Peyer's patch (tissue), 4 donors: ENCODE data around the gene WT1. TPM values are rescaled to one million over a fixed set of nuclear protein-coding genes. Genes with fewer than 3 reads are reported as not detected.

ENCODE experiments used
- DNase-seq, 3 donors: peaks; one replicate each; pipeline ENCODE4 v3.0.0-alpha.2; 2017 to 2019
- H3K27ac ChIP-seq, 4 donors: fragments of 200-600 bp; sonication (generic); one replicate each; pipeline ENCODE4 v1.5.1; 2016 to 2019
- H3K27me3 ChIP-seq, 2 donors: fragments of 200-600 bp; sonication (generic); one replicate each; pipeline ENCODE4 v1.5.1; 2019
- H3K36me3 ChIP-seq, 3 donors: fragments of 200-600 bp; sonication (generic); one replicate each; pipeline ENCODE4 v1.5.1; 2016 to 2019
- H3K4me1 ChIP-seq, 4 donors: fragments of 200-600 bp; sonication (generic); one replicate each; pipeline ENCODE4 v1.5.1; 2016 to 2019
- H3K4me3 ChIP-seq, 4 donors: fragments of 200-600 bp; sonication (generic); 1 replicate in 3 of 4; 2 replicates in 1 of 4; pipeline ENCODE4 v1.5.1; 2016 to 2019; ENCODE audit warnings: mild to moderate bottlenecking in 1 of 4
- H3K9me3 ChIP-seq, 4 donors: fragments of 200-600 bp; sonication (generic); one replicate each; pipeline ENCODE4 v1.5.1; 2016 to 2019; ENCODE audit warnings: mild to moderate bottlenecking in 1 of 4
- CTCF ChIP-seq, 6 experiments: fragments of 450-650 bp in 4 of 6; fragments of 200-600 bp in 2 of 6; sonication (generic) in 1 of 6; IDR thresholded peaks; one replicate each; pipeline ENCODE4 v1.5.1; 2017 to 2019; ENCODE audit warnings: antibody characterized with exemption in 6 of 6, mild to moderate bottlenecking in 3 of 6, moderate library complexity in 1 of 6
- POLR2A ChIP-seq, 2 donors: fragments of 450-650 bp; IDR thresholded peaks; one replicate each; pipeline ENCODE4 v1.5.1; 2017; ENCODE audit warnings: antibody characterized with exemption in 2 of 2, mild to moderate bottlenecking in 2 of 2, moderate library complexity in 2 of 2
- total RNA-seq, 4 donors: library from RNA; depleted of rRNA; stranded (reverse); fragments of >200 nt; gene quantifications; one replicate each; pipeline ENCODE4 v1.1.0, GENCODE V29; 2016

The WT1 gene
- total RNA-seq, 4 donors from 2014 or later, result not detected

DNA sequence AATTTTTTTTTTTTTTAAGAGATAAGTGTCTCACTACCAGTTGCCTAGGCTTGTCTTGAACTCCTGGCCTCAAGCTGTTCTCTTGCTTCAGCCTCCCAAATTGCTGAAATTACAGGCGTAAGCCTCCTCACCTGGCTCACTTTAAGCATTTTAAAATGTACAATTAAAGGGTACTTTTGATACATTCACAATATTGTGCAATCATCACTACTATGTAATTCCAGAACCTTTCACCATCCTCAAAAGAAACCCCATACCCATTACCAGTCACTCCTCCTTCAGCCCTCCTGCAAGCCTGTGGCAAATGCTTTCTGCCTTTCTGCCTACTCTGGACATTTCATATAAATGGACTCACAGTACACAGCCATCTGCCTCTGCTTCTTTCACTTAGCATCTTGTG lies 34.5 kb upstream of the WT1 start:
- H3K4me1 ChIP-seq, result no peaks in the 10 kb centered on the region
- no peaks in the 10 kb centered on the region for H3K36me3 ChIP-seq
- H3K27ac ChIP-seq, result no peak overlapping the region
- DNase-seq, result no peak
- no peak overlapping the region for H3K4me3 ChIP-seq
- no peak for TF ChIP-seq CTCF (IDR thresholded peaks at IDR 0.05)
- no peak for TF ChIP-seq POLR2A (IDR thresholded peaks at IDR 0.05)
- H3K9me3 ChIP-seq, result no peaks in the 10 kb centered on the region
- H3K27me3 ChIP-seq, result no peaks in the 10 kb centered on the region

DNA sequence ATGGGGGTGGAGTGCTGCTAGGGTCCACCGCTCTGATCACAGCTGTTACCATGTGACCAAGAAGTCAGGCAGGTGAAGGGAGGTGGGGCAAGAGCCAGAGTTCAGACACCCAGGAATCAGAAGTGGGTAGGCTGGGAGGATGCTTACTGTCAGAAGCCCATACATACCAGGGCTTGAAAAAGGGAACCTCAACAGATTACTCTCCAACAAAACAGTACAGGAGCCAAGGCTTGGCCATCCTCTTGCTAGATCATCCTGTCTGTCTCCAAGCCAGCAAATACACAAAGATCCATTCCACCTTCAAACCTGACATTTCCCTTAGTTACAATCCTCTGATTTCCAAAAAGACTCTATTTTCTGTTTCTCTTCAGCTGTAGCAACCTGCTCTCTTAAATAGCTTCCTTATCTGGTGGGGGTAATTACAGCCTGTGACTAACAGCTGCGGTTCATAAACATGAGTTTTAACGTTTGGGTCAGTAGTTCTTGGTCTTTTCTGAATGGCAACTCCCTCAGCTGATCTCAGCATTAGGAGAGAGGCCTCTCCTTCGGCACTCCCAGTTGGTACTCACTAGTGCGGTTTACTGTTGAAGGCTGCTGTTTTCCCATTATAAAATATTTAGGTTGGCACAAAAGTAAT lies 31.1 kb upstream of the WT1 start:
- TF ChIP-seq POLR2A (IDR thresholded peaks at IDR 0.05) (no peak), CTCF (IDR thresholded peaks at IDR 0.05) (no peak)
- Histone ChIP-seq H3K36me3 (no peaks in the 10 kb centered on the region), H3K4me1 (no peaks in the 10 kb centered on the region), H3K4me3 (no peak overlapping the region), H3K9me3 (no peaks in the 10 kb centered on the region), H3K27me3 (no peaks in the 10 kb centered on the region), H3K27ac (no peak overlapping the region)
- DNase-seq, result no peak

DNA sequence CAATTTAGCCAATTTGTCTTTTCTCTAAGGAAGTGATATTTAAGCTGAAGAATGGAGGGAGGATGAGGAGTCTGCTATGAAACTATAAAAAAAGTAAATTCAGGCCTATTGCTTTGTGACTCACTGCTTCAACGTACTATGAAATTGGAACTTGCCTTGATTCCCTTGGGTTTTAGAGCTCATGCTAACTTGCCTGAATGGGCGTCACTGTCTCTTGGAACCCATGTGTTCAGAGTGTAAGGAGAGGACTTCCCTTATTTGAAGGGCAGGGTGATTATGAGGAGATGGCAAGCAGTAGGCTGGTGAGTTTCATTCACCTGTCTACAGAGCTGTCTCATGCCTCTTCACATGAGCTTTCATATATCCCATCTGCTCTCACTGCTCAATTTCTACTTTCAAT lies 28.7 kb upstream of the WT1 start:
- H3K27ac ChIP-seq, result no peak overlapping the region
- H3K9me3 ChIP-seq, result no peaks in the 10 kb centered on the region
- H3K4me1 ChIP-seq, result no peaks in the 10 kb centered on the region
- no peaks in the 10 kb centered on the region for H3K27me3 ChIP-seq
- H3K36me3 ChIP-seq, result no peaks in the 10 kb centered on the region
- no peak for TF ChIP-seq CTCF (IDR thresholded peaks at IDR 0.05)
- TF ChIP-seq POLR2A (IDR thresholded peaks at IDR 0.05), result no peak
- DNase-seq, result no peak
- H3K4me3 ChIP-seq, result no peak overlapping the region

DNA sequence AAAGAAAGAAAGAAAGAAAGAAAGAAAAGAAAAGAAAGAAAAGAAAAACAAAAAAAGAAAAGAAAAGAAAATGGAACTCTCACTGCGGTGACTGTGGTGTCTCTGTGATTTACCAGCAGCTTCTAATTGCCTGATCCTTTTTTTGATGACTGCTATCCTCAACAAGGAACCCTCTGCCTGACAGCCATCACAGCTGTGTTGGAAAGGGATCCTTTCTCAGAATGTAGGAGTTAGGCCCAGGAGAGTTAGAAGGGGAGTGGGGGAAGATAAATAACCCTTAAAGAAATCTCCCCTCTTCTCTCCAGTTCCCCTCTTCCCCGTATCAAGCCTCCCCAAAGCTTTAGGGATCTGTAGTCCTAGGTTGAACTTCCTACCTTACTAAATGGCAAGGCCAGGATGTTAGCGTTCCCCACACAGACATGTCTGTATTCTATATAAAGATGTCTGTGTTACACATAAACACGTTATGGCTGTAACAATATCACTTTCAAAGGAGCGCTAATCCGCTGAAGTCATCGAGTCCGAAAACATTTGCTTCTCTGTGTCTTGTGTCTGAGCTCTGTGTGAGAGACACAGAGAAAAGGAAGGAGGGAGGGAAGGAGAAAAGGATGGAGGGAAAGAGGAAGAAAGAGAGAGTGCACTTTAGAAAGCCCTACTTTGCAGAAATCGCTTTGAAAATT lies 26.8 kb upstream of the WT1 start:
- no peaks in the 10 kb centered on the region for H3K36me3 ChIP-seq
- TF ChIP-seq POLR2A (IDR thresholded peaks at IDR 0.05) (no peak), CTCF (IDR thresholded peaks at IDR 0.05) (no peak)
- H3K9me3 ChIP-seq, result no peaks in the 10 kb centered on the region
- DNase-seq, result no peak
- no peak overlapping the region for H3K27ac ChIP-seq
- no peak overlapping the region for H3K4me3 ChIP-seq
- H3K4me1 ChIP-seq, result no peaks in the 10 kb centered on the region
- H3K27me3 ChIP-seq, result no peaks in the 10 kb centered on the region

- Histone ChIP-seq H3K4me3 (no peak overlapping the region), H3K27me3 (no peaks in the 10 kb centered on the region), H3K9me3 (no peaks in the 10 kb centered on the region), H3K27ac (no peak overlapping the region), H3K4me1 (no peaks in the 10 kb centered on the region), H3K36me3 (no peaks in the 10 kb centered on the region)
- no peak for DNase-seq
- no peak for TF ChIP-seq CTCF (IDR thresholded peaks at IDR 0.05)
- no peak for TF ChIP-seq POLR2A (IDR thresholded peaks at IDR 0.05)
These were observed 21.5 kb upstream of the WT1 start for GRCh38 chr11:32456864-32457263.
